Measurements from ENCODE around the gene CAST.

CAST gene

DNA sequence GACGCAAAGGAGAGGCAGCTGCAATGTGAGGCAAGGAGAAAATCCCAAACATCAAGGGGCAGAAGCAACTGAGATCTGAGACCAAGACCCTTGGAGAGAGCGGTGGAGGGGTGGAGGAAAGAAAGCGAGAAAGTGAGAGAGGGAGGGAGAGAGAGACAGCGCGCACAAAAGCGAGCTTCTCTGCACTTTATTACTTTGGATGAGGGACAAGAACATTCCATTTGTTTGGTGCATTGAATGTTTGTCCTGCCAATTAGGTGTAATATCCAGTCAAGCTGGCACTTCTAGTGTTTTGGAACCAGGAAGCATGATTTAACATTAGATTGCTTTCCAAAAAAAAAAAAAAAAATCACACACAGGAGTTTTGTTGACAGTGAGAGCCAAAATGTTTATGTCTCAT is 1.4 kb downstream of the CAST start:
- FAIRE-seq (no peak), DNase-seq (ENCODE audit: extremely low spot score, insufficient read length, low read depth) (no peak)

DNA sequence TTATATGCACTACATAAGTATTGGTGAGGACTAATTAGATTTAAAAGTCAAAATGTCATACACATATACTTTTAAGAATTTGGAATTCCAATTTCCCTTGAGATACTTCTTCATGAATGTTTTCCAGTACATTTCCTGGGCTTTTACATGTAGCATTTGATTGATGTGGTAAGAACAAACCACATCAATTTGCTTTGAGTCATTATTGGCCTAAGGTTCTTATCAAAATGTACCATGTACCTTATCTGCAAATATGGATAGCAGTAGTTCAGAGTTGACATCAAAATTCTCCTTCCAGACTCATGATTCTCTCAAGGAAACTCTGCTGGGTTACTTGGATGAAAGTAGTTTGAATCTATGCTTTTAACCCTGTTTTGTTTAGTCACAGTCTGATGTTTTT is 2.5 kb downstream of the CAST start:
- DNase-seq (ENCODE audit: extremely low spot score, insufficient read length, low read depth) (no peak), FAIRE-seq (no peak)

DNA sequence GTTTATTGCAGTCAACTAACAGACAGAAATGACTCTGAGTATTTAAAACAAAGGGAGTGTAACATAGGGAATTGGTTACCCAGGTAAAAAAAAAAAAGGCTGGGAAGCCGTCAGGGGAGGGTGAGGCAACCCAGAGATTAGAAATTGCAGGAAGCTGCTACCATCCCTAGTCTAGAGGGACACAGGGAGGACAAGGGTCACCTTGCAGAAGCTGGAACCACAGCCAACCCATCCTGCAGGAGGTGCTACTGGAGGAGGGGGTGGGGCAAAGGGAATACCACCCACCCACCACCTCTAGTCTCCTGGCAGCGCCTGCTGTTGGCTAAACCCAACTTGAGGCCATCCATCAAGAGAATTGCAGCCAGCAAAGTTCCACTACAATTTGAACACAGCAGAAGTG is 6.5 kb downstream of the CAST start:
- FAIRE-seq (no peak), DNase-seq (ENCODE audit: extremely low spot score, insufficient read length, low read depth) (no peak)

DNA sequence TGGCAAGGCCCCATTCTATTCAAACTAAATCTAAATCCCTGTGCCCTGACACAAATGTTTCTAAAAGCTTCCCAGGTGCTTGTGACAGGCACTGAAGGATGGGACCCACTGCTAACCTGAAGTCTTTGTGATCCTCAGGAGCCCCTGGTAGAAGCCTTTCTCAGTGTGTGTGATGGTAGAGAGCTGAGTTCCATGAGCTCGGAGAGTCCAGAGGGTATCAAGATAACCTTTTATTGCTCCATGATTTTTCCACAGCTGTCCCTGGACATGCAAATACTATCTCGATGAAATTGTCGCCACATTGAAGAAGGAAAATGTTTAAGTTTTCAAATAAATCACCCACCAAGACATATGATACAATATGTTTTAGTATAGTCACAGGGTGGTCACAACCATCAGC is 7.7 kb downstream of the CAST start:
- FAIRE-seq, result no peak

DNA sequence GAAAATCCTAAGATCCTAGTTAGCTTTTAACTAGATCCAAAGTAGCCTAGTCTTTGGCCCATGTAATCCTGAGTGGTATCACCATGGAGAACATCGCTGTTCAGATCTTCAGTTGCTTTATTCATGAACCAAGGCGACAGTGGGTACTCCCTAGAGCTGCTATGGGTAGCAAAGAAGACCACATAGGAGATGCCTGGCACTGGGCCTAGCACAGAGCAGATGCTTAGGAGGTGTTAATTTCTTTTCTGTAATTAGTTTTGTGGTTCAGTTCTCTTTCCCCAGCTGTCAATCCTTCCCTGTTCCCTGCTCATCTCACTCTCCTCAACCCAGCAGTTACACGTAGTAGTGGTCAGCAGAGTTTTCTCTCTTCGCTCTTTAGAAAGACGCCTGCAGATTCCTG is 9.3 kb downstream of the CAST start:
- FAIRE-seq (no peak), DNase-seq (ENCODE audit: extremely low spot score, insufficient read length, low read depth) (no peak)

More for the DNA sequence above, 7.7 kb downstream of the CAST start:
- DNase-seq (ENCODE audit: extremely low spot score, insufficient read length, low read depth), result no peak

DNA sequence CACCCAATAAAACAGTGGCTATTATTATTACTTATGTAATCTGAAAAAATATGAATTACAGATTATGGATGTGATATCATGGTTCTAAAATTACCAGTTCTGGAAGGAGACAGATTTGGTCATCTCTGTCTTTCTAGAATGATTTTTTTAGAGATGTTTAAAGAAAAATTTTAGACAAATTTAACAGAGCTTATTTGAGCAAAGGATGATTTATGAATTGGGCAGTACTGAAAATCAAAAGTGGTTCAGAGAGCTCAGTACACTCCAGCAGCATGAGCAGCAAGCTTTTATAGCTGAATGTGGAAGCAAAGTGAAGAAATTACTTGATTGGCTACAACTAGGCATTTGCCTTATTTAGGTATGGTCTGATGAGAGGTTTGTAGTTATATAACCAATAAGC is 11.0 kb downstream of the CAST start:
- no peak for FAIRE-seq
- DNase-seq (ENCODE audit: extremely low spot score, insufficient read length, low read depth), result no peak

DNA sequence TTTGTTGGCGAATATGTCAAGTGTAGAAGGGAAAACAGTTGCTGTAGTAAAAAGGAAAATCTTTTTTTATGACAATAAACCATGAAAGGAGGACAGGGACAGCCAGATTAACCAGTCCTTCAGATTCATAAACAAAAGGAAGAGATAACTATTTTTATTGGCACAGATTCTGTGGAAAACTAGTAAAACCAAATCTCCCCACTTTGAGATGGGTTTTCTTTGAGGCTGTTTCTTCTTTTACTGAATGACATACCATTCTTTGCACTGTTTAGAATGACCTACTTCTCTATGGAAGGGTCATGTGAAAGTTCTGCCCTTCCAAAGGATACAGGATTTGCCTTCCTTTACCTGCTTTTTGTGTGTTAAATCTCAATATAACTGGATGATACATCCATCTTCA is 13.7 kb downstream of the CAST start:
- FAIRE-seq (no peak), DNase-seq (ENCODE audit: extremely low spot score, insufficient read length, low read depth) (no peak)

DNA sequence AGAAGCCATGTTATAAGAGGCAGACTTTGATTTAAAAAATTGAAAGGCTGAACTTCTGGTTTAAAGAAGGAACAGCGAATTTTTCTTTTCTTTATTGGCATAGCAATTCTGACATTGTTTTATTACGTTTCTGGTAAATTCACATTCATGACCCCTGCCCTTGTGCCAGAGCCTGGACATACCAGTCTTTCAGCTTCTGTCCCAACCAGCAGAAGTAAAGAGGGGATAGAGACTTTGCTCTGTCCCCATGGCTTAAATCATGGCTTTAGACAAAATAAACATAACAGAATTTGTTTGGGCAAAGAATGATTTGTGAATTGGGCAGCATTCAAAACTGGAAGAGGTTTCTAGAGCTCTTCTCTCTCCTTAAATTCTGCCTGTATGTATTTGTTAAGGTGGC is 15.3 kb downstream of the CAST start:
- FAIRE-seq (no peak), DNase-seq (ENCODE audit: extremely low spot score, insufficient read length, low read depth) (no peak)

DNA sequence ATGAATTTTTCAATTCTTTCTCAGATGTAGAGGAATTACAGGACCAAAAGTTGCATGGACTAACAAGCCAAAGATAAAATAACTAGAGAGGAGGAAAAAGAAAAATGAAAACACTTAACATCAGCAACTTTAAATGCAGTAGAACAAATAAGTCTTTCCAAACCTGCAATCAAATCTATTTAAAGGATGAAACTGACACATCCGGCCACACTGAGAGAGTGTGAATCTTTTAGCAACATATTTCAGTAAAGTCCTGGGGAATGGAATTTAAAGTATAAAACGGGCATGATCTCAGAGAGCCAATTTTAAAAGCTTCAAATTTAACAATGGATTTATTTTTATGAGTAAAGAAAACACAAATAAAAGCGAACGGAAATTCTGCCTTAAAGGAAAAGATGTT is 17.1 kb downstream of the CAST start:
- no peak for FAIRE-seq
- no peak for DNase-seq (ENCODE audit: extremely low spot score, insufficient read length, low read depth)

DNA sequence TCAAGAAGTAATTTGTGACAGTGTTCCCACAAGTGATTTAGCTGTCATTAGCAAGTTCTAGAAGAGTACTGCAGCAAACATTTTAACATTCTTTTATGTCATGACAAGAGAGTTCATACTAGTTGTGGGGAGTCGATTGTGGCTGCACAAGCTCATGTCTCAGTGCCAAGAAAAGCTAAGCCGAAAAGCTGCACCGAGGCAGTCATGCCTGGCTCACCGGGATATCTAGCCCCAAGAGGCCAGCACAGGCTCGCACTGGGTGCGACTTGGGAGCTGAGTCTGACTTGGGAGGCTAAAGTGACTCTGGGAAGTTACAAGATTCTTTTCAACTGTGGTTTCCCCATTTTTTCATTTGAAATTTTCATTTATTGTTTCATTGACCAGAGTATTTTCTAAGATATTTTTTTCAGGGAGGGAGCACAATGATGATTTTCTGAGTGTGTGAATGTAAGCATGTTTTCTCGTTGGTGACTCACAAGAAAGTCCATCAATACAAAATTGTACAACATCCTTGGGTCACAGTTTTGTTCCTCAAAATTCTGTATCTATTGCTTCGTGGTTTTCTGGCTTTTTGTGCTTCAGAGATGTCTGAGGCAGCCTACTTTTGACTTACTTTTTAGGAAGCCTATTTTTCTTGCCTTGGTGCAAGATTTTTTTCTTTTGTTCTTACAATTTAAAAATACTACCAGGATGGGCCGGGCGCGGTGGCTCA is 18.7 kb downstream of the CAST start:
- DNase-seq (ENCODE audit: extremely low spot score, insufficient read length, low read depth) (no peak), FAIRE-seq (no peak)

DNA sequence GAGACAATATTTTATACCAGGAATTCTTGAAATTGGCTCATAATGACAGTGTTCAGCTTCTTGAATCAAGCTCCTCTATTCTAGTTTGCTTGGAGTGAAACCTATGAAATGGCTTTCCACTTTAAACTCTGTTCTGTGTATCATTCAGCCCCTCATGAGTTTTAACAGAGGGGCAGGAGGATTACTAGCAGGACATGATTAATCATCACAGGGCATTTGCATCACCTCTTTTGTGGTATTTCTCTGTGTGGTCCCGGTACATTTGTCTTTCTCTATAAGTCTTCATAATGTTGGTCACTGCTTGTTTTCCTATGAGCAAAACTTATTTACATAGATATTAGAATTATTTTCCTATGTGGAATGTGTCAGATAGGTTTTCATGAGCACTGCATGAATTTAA is 21.2 kb downstream of the CAST start:
- no peak for FAIRE-seq
- DNase-seq (ENCODE audit: extremely low spot score, insufficient read length, low read depth), result no peak

DNA sequence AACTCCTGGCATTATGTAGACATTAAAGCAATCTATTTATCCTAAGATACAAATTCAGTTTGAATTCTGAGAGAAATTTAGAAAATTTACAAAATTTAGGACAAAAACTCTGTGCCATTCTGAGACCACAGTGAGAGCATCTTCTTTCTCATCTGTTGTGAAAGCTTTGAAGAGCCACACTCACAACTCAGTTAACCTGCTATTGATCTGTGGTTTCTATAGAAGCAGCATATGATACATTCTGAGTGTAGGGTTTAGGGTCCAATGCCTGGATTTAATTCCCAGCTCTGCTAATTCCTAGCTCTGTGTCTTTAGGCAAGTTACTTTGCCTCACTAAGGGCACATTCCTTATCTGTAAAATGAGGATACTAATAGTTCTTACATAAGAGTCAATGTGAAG is 21.6 kb downstream of the CAST start:
- no peak for FAIRE-seq
- DNase-seq (ENCODE audit: extremely low spot score, insufficient read length, low read depth), result no peak

DNA sequence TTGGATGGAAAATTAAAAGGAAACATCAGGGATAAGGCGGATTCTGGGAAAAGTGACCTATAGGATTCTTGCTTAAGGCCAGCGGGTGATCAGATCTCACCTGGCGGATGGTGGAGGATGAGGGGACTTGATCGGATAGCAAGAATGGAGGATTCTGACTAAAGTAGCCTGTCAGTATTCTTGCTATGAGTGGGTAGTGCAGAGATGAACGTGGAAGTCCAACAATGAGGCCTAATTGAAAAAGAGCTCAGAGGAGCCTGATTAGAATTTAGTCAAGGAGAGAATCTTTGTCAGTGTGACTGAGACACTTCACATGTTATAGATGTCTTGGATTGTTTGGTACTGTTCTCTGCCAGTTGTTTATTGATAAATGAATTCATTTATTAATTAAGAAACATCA is 24.9 kb downstream of the CAST start:
- FAIRE-seq, result no peak
- DNase-seq (ENCODE audit: extremely low spot score, insufficient read length, low read depth), result no peak

DNA sequence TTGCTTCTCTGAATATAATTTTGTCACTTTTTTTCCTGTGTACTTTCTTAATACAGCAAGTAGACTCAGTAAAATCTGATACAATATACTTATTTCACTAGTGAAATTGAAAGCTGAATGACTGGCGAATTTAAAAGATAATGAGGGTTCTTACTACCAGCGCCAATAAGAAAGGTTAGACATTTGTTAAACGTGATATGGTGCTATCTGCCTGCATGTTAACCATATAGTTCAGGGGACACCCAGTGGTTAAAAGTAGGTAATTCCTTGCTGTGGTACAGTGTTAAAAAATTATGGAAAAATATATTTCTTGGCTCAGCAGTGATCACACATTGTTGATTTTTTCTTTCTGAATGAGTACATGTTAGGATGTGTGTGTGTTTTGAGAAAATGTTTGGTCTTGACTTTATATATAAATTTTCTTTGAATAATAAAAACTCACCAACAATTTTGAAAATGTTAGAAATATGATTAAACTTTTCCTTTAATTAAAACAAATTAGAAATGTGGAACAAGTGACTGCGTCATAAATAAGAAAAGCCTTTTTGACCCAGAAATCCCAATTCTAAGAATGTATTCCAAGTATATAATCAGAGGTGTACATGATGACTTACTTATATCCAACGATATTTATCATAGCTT is 25.8 kb downstream of the CAST start:
- peak; percentile 12 for FAIRE-seq
- DNase-seq (ENCODE audit: extremely low spot score, insufficient read length, low read depth), result no peak

DNA sequence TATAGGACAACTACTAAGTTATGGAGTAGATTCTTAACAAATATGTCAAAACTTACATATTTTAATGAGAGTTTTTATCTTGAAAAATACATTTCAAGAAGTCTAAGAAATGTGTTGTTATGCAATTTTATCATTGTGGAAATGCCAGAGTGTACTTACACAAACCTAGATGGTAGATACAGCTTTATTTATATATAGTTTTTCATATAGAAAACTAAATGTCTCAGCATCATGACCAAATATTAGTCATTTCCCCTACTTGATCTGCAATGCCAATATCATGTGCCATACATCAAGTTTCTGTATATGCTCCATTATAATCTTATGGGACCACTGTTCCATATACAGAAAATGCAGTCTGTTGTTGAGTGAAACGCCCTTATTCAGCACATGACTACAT is 28.7 kb downstream of the CAST start:
- DNase-seq (ENCODE audit: extremely low spot score, insufficient read length, low read depth) (no peak), FAIRE-seq (peak; percentile 5)

DNA sequence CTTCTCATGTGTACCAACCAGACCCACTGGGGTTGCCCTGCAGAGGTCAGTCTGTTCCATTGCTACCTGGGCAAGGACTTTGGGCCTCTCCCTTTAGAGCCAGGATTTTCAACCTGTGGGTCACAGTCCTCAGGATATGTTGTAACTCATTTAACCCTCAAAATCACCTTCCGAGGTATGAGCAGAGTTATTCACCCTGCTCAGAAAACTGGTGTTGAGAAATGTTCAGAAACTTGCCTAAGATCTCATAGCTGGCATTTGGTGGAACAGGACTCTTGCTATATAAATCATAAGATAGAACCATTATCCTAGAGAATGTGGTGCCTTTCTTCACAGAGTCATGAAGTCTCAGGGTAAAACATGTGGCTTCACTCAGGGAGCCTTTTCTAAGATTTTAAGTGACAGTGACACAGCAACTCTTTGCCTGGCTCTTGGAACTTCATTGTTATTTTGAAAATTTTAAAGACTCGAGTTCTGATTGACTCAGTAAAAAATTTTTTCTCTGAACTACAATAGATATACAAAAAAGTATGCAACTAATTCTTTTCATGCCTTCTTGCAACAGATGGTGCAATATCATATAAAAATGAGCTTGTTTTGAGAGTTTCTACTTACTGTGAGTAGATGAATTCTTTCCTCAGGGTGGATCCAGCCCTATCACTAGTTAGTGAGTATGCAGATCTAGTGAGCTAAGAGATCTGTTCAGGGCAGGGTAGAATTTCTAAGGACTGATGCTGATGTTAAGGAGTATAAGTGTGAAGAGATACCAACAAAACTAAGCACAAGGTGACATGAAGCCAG is 29.5 kb downstream of the CAST start:
- FAIRE-seq (no peak), DNase-seq (ENCODE audit: extremely low spot score, insufficient read length, low read depth) (no peak)

DNA sequence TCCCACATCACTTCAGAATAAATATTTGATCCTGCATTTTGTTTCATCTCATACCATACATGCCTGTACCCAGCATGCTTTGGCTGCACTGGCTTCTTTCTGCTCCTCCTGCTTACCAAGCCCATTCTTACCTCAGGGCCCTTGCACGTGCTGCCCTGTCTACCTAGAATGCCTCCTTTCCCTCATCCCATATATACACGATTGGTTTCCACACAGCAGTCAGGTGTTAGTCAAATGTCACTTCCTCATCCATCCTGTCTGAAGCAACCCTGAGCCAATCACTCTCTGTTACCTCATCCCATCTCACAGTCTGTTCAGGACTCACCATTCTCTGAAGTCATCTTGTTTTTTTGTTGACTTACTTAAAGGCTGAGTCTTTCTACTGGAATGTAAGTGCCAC is 30.3 kb downstream of the CAST start:
- FAIRE-seq (no peak), DNase-seq (ENCODE audit: extremely low spot score, insufficient read length, low read depth) (no peak)

DNA sequence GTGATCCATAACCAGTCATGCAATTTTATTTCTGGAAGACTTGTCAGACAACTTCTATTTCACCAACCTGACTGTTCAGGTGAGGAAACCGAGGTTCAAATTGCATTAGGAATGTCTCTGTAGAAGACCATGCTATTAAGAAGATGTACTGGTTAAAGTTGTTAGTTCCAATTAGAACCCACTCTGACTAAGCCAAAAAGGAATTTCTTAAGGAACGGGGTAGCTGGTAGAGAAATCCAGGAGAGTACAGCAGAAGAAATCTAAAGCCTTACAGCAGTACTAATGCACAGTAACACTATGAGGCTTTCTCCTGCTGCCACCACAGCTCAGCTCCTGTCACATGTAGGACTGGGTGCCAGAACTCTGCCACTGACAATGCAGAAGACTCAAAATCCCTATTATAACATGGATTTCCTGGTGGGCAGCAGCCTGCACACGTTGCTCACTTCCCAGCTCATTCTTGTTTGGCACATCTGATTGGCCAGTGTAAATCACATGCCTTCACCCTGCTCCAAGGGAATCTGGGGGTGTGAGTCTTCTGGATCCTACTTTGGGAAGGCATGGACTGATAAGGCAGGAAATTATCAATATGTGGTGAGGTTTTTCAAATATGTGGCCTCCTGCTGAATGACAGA is 37.1 kb downstream of the CAST start:
- FAIRE-seq (no peak), DNase-seq (ENCODE audit: extremely low spot score, insufficient read length, low read depth) (no peak)

DNA sequence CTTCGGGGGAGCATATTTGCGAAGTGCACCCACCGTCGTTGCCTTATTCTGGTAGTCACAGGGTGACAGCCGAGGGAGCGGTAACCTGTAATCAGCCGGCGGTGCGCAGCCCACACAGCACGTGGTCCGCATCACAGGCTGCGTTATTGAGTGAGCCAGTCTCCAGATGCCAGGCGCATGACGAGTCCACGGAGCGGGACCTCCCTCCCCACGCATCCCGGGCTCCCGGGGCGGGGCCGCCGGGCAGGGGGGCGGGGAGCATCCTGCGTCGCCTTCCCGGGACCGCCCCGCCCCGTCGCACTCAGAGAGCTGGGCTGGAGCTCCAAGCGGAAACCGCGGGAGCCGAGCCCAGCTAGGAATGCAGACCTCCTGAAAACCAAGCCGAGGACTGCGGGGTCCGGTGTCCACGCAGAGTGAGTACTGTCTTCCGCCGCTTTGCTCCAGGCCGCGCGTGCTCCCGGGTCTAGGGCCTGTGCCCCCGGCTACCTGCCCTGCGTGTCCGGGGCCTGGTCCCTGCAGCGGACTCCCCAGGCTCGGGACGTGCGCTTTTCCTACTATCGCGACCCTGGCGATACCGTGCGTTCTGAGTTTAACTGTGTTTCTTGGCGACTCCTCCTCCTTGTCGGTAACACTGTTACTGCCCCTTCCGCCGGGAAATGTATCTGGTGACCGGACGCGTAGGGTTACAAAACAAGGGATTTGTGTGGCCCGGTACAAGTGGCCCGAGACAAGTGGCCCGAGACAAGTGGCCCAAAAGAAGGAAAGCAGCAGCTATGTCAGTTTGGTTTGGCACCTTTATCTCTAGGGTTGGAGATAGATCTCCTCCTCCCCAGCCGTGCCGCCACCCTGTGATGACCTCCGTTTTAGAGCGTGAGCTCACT is 40.6 kb downstream of the CAST start:
- peak; percentile 35 for DNase-seq (ENCODE audit: extremely low spot score, insufficient read length, low read depth)
- peak; percentile 71 for FAIRE-seq

DNA sequence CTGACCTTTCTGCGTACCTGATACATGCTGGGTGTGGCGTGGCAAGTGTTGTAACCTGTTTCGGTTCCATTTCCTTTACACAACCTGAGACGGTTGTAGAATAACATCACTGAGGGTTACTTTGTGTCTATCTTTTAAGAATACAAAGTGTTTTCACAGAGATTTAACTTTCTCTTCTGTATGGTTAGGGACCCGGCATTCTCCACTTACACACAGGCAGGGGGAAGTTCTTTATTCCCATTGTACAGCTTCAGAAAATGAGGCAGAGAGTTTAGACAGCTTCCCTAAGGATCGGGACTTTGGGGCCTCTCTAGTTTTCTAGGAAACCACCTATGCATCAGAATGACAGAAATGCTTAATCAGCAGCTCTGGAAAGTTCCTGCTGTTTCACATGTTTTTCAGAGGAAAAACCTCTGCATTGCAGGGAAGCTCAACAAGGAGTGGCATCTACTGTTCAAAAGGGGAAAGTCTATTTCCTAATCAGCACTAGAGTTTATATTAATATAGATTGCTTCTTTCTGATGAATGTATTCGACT is 41.3 kb downstream of the CAST start:
- FAIRE-seq (peak; percentile 92), DNase-seq (ENCODE audit: extremely low spot score, insufficient read length, low read depth) (no peak)
